ENCODE results near the gene GOSR2. TPM values are rescaled to one million over a fixed set of nuclear protein-coding genes. Genes with fewer than 3 reads are reported as not detected.

The GOSR2 gene
- total RNA-seq, 2 experiments from 2014 or later, result 67.2 to 68.5 TPM

GRCh38 chr17:46968224-46968834 is 45.4 kb downstream of the GOSR2 start:
- no peak overlapping the region for H3K27ac Mint-ChIP-seq
- no peaks in the 10 kb centered on the region for H3K4me1 Mint-ChIP-seq
- ATAC-seq (ENCODE audit: low read depth), result no peak
- H3K9me3 Mint-ChIP-seq, result no peaks in the 10 kb centered on the region
- H3K4me3 Mint-ChIP-seq, result no peak overlapping the region
- POLR2A ChIA-PET, result interaction anchor here (0.7 kb wide), 1 partner anchor 191 kb away, joined by 4 read pairs; no protein-coding TSS in a partner anchor
- no peaks in the 10 kb centered on the region for H3K36me3 Mint-ChIP-seq
- DNase-seq, result no peak
- peaks cover 5% of the 10 kb centered on the region for H3K27me3 Mint-ChIP-seq

- no peak for ATAC-seq (ENCODE audit: low read depth)
- H3K27ac Mint-ChIP-seq, result no peak overlapping the region
- POLR2A ChIA-PET, result interaction anchor here (0.7 kb wide), 1 partner anchor 191 kb away, joined by 4 read pairs; no protein-coding TSS in a partner anchor
- peaks cover 2% of the 10 kb centered on the region for H3K27me3 Mint-ChIP-seq
- no peaks in the 10 kb centered on the region for H3K4me1 Mint-ChIP-seq
- DNase-seq, result no peak
- no peaks in the 10 kb centered on the region for H3K36me3 Mint-ChIP-seq
- no peaks in the 10 kb centered on the region for H3K9me3 Mint-ChIP-seq
- H3K4me3 Mint-ChIP-seq, result no peak overlapping the region
Measured at GRCh38 chr17:46968896-46969295, 45.9 kb downstream of the GOSR2 start.

GRCh38 chr17:46971647-46972300 is 48.8 kb downstream of the GOSR2 start:
- Mint-ChIP-seq H3K27ac (no peak overlapping the region), H3K36me3 (no peaks in the 10 kb centered on the region), H3K9me3 (no peaks in the 10 kb centered on the region), H3K27me3 (peaks cover 9% of the 10 kb centered on the region), H3K4me1 (no peaks in the 10 kb centered on the region), H3K4me3 (no peak overlapping the region)
- POLR2A ChIA-PET, result no interaction called here
- ATAC-seq (ENCODE audit: low read depth) (no peak), DNase-seq (no peak)

GRCh38 chr17:46972346-46972745 is 49.4 kb downstream of the GOSR2 start:
- ATAC-seq (ENCODE audit: low read depth), result no peak
- no peaks in the 10 kb centered on the region for H3K4me1 Mint-ChIP-seq
- H3K4me3 Mint-ChIP-seq, result no peak overlapping the region
- H3K9me3 Mint-ChIP-seq, result no peaks in the 10 kb centered on the region
- peaks cover 14% of the 10 kb centered on the region for H3K27me3 Mint-ChIP-seq
- no peak for DNase-seq
- no peak overlapping the region for H3K27ac Mint-ChIP-seq
- POLR2A ChIA-PET, result no interaction called here
- no peaks in the 10 kb centered on the region for H3K36me3 Mint-ChIP-seq

GRCh38 chr17:46974086-46974485 is 51.1 kb downstream of the GOSR2 start:
- Mint-ChIP-seq H3K27ac (no peak overlapping the region), H3K9me3 (no peaks in the 10 kb centered on the region)

GRCh38 chr17:46975287-46975686 is 52.3 kb downstream of the GOSR2 start:
- no peaks in the 10 kb centered on the region for H3K9me3 Mint-ChIP-seq
- peaks cover 10% of the 10 kb centered on the region for H3K4me1 Mint-ChIP-seq
- no peak overlapping the region for H3K27ac Mint-ChIP-seq
- no peak for DNase-seq
- no peaks in the 10 kb centered on the region for H3K36me3 Mint-ChIP-seq
- no peak for ATAC-seq (ENCODE audit: low read depth)
- POLR2A ChIA-PET, result no interaction called here
- peaks cover 32% of the 10 kb centered on the region for H3K27me3 Mint-ChIP-seq
- H3K4me3 Mint-ChIP-seq, result no peak overlapping the region

More at GRCh38 chr17:46974086-46974485, 51.1 kb downstream of the GOSR2 start:
- Mint-ChIP-seq H3K36me3 (no peaks in the 10 kb centered on the region), H3K27me3 (peaks cover 23% of the 10 kb centered on the region), H3K4me3 (no peak overlapping the region), H3K4me1 (peaks cover 6% of the 10 kb centered on the region)
- DNase-seq (no peak), ATAC-seq (ENCODE audit: low read depth) (no peak)
- POLR2A ChIA-PET, result no interaction called here

GRCh38 chr17:46976626-46977270 is 53.8 kb downstream of the GOSR2 start:
- H3K4me3 Mint-ChIP-seq, result no peak overlapping the region
- no peaks in the 10 kb centered on the region for H3K9me3 Mint-ChIP-seq
- no peak overlapping the region for H3K27ac Mint-ChIP-seq
- H3K4me1 Mint-ChIP-seq, result peaks cover 10% of the 10 kb centered on the region
- POLR2A ChIA-PET, result no interaction called here
- H3K27me3 Mint-ChIP-seq, result peaks cover 41% of the 10 kb centered on the region
- H3K36me3 Mint-ChIP-seq, result no peaks in the 10 kb centered on the region
- no peak for ATAC-seq (ENCODE audit: low read depth)
- no peak for DNase-seq

- Mint-ChIP-seq H3K4me3 (no peak overlapping the region), H3K4me1 (peaks cover 10% of the 10 kb centered on the region), H3K36me3 (no peaks in the 10 kb centered on the region), H3K27ac (no peak overlapping the region), H3K27me3 (peaks cover 43% of the 10 kb centered on the region), H3K9me3 (no peaks in the 10 kb centered on the region)
- POLR2A ChIA-PET, result no interaction called here
- ATAC-seq (ENCODE audit: low read depth) (no peak), DNase-seq (no peak)
Measured at GRCh38 chr17:46977348-46977747, 54.4 kb downstream of the GOSR2 start.

- POLR2A ChIA-PET, result no interaction called here
- ATAC-seq (ENCODE audit: low read depth), result no peak
- DNase-seq, result no peak
- peak overlapping the region; percentile 85 for H3K4me3 Mint-ChIP-seq
- peaks cover 43% of the 10 kb centered on the region for H3K27me3 Mint-ChIP-seq
- no peaks in the 10 kb centered on the region for H3K9me3 Mint-ChIP-seq
- peaks cover 10% of the 10 kb centered on the region for H3K4me1 Mint-ChIP-seq
- H3K27ac Mint-ChIP-seq, result no peak overlapping the region
- no peaks in the 10 kb centered on the region for H3K36me3 Mint-ChIP-seq
Measured at GRCh38 chr17:46977750-46978488, 55.0 kb downstream of the GOSR2 start.

- Mint-ChIP-seq H3K4me3 (peak overlapping the region; percentile 56), H3K4me1 (peaks cover 10% of the 10 kb centered on the region), H3K36me3 (no peaks in the 10 kb centered on the region), H3K27me3 (peaks cover 41% of the 10 kb centered on the region), H3K27ac (no peak overlapping the region), H3K9me3 (no peaks in the 10 kb centered on the region)
- DNase-seq, result peak; percentile 48
- peak; percentile 57 for ATAC-seq (ENCODE audit: low read depth)
- POLR2A ChIA-PET, result no interaction called here
Measured at GRCh38 chr17:46978489-46979146, 55.7 kb downstream of the GOSR2 start.

GRCh38 chr17:46979147-46979863 is 56.3 kb downstream of the GOSR2 start, which contains the start of gene RPRML:
Gene RPRML, minus strand, starts transcription at chr17:46979253. Its CDS starts 246 bp downstream, at chr17:46979007.
- Mint-ChIP-seq H3K4me3 (peak within 1 kb of the TSS; percentile 85), H3K36me3 (no peaks in the 10 kb centered on the region), H3K27ac (no peak within 1 kb of the TSS), H3K27me3 (peaks cover 43% of the 10 kb centered on the region), H3K9me3 (no peaks in the 10 kb centered on the region), H3K4me1 (peaks cover 10% of the 10 kb centered on the region)
- DNase-seq, result peak; percentile 62
- ATAC-seq (ENCODE audit: low read depth), result peak; percentile 70
- POLR2A ChIA-PET, result interaction anchor here (0.6 kb wide), 1 partner anchor 793 kb away, joined by 3 read pairs; no protein-coding TSS in a partner anchor

GRCh38 chr17:46982577-46982976 is 59.6 kb downstream of the GOSR2 start:
- no peak for ATAC-seq (ENCODE audit: low read depth)
- no peaks in the 10 kb centered on the region for H3K36me3 Mint-ChIP-seq
- H3K4me3 Mint-ChIP-seq, result no peak overlapping the region

More at GRCh38 chr17:46982577-46982976, 59.6 kb downstream of the GOSR2 start:
- POLR2A ChIA-PET, result no interaction called here
- H3K9me3 Mint-ChIP-seq, result no peaks in the 10 kb centered on the region
- peaks cover 29% of the 10 kb centered on the region for H3K27me3 Mint-ChIP-seq
- no peak for DNase-seq
- no peak overlapping the region for H3K27ac Mint-ChIP-seq
- H3K4me1 Mint-ChIP-seq, result peaks cover 10% of the 10 kb centered on the region
